ENCODE data around the gene LOC128125822.
"Not testable (repeated sequence)": the region's sequence is repeated elsewhere in the genome, so short reads cannot be mapped to it uniquely, and the experiment has no call there.

Gene LOC128125822

GRCh38 chr6:63581355-63582013 is 9.2 kb downstream of the LOC128125822 start:
- in situ Hi-C loops (cut with MboI; ENCODE audit: low sequenced_read_pairs), result no loop called here

GRCh38 chr6:63582579-63583231 is 10.4 kb downstream of the LOC128125822 start:
- in situ Hi-C loops (cut with MboI; ENCODE audit: low sequenced_read_pairs), result no loop called here

GRCh38 chr6:63584125-63584514 is 11.8 kb downstream of the LOC128125822 start:
- in situ Hi-C loops (cut with MboI; ENCODE audit: low sequenced_read_pairs), result no loop called here

DNA sequence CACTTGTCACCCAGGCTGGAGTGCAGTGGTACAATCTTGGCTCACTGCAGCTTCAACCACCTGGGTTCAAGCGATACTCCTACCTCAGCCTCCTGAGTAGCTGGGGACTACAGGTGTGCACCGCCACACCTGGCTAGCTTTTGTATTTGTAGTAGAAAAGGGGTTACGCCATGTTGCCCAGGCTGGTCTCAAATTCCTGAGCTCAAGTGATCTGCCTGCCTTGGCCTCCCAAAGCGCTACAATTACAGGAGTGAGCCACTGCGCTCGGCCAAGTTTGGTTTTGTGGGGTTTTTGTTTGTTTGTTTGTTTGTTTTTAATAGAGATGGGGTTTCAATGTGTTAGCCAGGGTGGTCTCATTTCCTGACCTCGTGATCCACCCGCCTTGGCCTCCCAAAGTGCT is 12.3 kb downstream of the LOC128125822 start:
- in situ Hi-C loops (cut with MboI; ENCODE audit: low sequenced_read_pairs), result no loop called here

DNA sequence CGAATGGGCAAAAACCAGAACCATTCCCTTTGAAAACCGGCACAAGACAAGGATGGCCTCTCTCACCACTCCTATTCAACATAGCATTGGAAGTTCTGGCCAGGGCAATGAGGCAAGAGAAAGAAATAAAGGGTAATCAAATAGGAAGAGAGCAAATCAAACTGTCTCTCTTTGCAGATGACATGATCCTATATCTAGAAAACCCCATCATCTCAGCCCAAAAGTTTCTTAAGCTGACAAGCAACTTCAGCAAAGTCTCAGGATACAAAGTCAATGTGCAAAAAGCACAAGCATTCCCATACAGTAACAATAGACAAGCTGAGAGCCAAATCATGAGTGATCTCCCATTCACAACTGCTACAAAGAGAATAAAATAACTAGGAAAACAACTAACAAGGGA is 13.4 kb downstream of the LOC128125822 start:
- in situ Hi-C loops (cut with MboI; ENCODE audit: low sequenced_read_pairs), result not testable (repeated sequence)

- in situ Hi-C loops (cut with MboI; ENCODE audit: low sequenced_read_pairs), result no loop called here
Measured at GRCh38 chr6:63589952-63590411, 17.7 kb downstream of the LOC128125822 start.

DNA sequence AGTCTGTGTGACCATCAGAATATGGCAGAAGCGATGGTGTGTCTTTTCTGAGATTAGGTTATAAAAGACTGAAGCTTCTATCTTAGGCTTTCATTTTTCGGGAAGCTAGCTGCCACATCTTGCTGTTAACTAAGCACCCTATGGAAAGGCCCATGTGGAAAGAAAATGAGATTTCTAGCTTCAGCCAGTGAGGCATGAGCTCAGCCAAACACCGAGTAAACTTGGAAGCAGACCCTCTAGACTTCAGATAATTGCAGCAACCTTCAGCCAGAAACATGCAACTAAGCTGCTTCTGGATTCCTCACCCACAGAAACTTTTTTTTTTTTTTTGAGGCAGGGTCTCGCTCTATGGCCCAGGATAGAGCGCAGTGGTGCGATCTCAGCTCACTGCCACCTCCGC is 20.6 kb downstream of the LOC128125822 start:
- in situ Hi-C loops (cut with MboI; ENCODE audit: low sequenced_read_pairs), result no loop called here

GRCh38 chr6:63597141-63598048 is 25.1 kb downstream of the LOC128125822 start:
- in situ Hi-C loops (cut with MboI; ENCODE audit: low sequenced_read_pairs), result no loop called here

GRCh38 chr6:63598049-63599036 is 26.1 kb downstream of the LOC128125822 start:
- in situ Hi-C loops (cut with MboI; ENCODE audit: low sequenced_read_pairs), result no loop called here

DNA sequence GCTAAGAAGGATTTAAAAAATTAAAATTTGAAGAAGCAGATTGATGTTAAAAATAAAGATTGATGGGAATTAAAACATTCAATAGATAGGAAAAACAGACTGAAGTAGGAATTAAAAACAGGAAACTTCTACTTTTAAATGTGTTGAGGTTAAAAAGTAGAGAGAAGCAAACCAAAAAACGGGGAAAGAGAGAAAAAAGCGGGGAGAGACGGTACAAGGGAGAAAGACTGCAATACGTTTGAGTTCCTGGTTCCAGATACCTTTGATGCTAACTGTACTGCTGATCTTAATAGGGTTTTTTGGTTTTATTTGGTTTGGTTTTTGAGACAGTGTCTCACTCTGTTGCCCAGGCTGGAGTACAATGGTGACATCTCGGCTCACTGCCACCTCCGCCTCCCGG is 27.0 kb downstream of the LOC128125822 start:
- in situ Hi-C loops (cut with MboI; ENCODE audit: low sequenced_read_pairs), result no loop called here

- in situ Hi-C loops (cut with MboI; ENCODE audit: low sequenced_read_pairs), result no loop called here
Measured at GRCh38 chr6:63600136-63600535, 27.9 kb downstream of the LOC128125822 start.

DNA sequence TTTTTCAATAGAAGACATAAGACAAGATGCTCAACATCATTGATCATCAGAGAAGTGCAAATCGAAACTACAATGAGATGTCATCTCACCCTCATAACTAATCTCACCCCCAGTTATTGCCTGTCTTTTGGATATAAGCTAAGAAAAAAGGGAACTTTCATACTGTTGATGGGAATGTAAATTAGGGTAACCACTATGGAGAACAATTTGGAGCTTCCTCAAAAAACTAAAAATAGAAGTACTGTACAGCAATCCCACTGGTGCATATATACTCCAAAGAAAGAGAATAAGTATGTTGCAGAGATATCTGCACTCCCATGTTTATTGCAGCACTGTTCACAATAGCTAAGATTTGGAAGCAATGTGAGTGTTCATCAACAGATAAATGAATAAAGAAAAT is 37.0 kb downstream of the LOC128125822 start:
- in situ Hi-C loops (cut with MboI; ENCODE audit: low sequenced_read_pairs), result no loop called here

- in situ Hi-C loops (cut with MboI; ENCODE audit: low sequenced_read_pairs), result no loop called here
Measured at GRCh38 chr6:63610944-63611343, 38.7 kb downstream of the LOC128125822 start.

DNA sequence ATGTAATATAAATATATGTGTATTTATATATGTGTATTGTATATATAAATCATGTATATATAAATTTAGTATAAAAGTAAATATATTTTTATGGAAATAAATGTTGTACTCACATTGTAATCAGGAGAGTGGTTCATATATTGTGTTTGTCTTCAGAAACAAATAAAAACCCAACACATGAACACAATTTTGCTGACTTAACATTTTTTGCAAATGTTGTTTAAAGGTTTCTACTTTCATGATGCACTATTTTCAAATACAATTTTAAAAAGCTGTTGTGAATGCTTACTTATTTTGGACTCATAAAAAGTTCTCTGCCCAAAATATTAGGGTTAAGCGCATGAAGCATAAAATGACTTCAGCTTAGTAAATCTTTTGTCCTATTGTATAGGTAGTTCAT is 39.3 kb downstream of the LOC128125822 start:
- in situ Hi-C loops (cut with MboI; ENCODE audit: low sequenced_read_pairs), result no loop called here

DNA sequence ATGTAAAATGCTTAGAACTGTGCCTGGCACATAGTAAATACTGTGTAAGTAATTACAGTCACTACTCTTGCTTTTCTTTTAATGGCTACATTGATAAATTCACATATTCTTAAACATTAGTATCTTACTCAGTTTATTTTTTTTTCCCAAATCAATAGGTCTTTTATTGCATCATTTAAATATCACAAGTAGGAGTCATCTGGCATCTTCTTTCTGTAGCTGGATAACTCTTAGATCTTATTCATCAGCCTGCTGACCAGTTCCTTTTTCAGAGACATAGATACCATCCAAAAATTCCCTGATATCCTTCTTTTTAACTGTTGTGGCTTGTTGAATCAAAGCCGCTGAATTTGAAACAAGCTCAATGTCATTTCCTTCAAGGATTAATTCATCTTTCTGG is 43.3 kb downstream of the LOC128125822 start:
- in situ Hi-C loops (cut with MboI; ENCODE audit: low sequenced_read_pairs), result no loop called here
